Stimulated activated CD4-positive, alpha-beta T cell treated with anti-CD3 and anti-CD28 coated beads, Interleukin-2, amount 100 ng/mL, for 48 hours (primary cell): ENCODE measurements around the gene COA1.
"Not testable (repeated sequence)": the region's sequence is repeated elsewhere in the genome, so short reads cannot be mapped to it uniquely, and the experiment has no call there.

ENCODE experiments used
- DNase-seq, 2 donors: peaks; one replicate each; pipeline ENCODE4 v3.0.0-alpha.2; 2020

The COA1 gene

GRCh38 chr7:43758029-43758821 lies 28.9 kb upstream of the COA1 start, which contains the start of gene BLVRA:
TSS of gene BLVRA (plus strand) at chr7:43758680. CDS start at chr7:43771159, 12,479 bp downstream.
- peak; percentile 47 for DNase-seq

- DNase-seq, result no peak
Measured at GRCh38 chr7:43757073-43757720, 27.9 kb upstream of the COA1 start.

- DNase-seq, result no peak
Measured at GRCh38 chr7:43756368-43757072, 27.2 kb upstream of the COA1 start.

- DNase-seq, result no peak
Measured at GRCh38 chr7:43754596-43754995, 25.3 kb upstream of the COA1 start.

- no peak for DNase-seq
Measured at GRCh38 chr7:43753843-43754242, 24.5 kb upstream of the COA1 start.

GRCh38 chr7:43753271-43753810 lies 24.0 kb upstream of the COA1 start:
- no peak for DNase-seq

- DNase-seq, result no peak
Measured at GRCh38 chr7:43752411-43752810, 23.1 kb upstream of the COA1 start.

- no peak for DNase-seq
Measured at GRCh38 chr7:43750016-43750887, 20.9 kb upstream of the COA1 start.

- DNase-seq, result no peak
Measured at GRCh38 chr7:43749383-43749940, 20.1 kb upstream of the COA1 start.

GRCh38 chr7:43747328-43748105 lies 18.2 kb upstream of the COA1 start:
- no peak for DNase-seq

- DNase-seq, result no peak
Measured at GRCh38 chr7:43742692-43743091, 13.4 kb upstream of the COA1 start.

- no peak for DNase-seq
Measured at GRCh38 chr7:43737467-43738127, 8.3 kb upstream of the COA1 start.

- DNase-seq, result peak; percentile 16 to 35
Measured at GRCh38 chr7:43735802-43736603, 6.7 kb upstream of the COA1 start.

GRCh38 chr7:43735403-43735801 lies 6.1 kb upstream of the COA1 start:
- no peak for DNase-seq

GRCh38 chr7:43734575-43735332 lies 5.4 kb upstream of the COA1 start:
- DNase-seq, result not testable (repeated sequence)

- not testable (repeated sequence) for DNase-seq
Measured at GRCh38 chr7:43731494-43731893, 2.2 kb upstream of the COA1 start.

GRCh38 chr7:43729924-43730248 lies 563 bp upstream of the COA1 start:
- no peak for DNase-seq

GRCh38 chr7:43727494-43727893 lies 1.8 kb downstream of the COA1 start:
- DNase-seq, result no peak

GRCh38 chr7:43727003-43727402 lies 2.3 kb downstream of the COA1 start:
- DNase-seq, result no peak
